LHCN-M2 (cell line): ENCODE measurements around the gene CEP135. TPM values are rescaled to one million over a fixed set of nuclear protein-coding genes. Genes with fewer than 3 reads are reported as not detected.
"Not testable (repeated sequence)": the region's sequence is repeated elsewhere in the genome, so short reads cannot be mapped to it uniquely, and the experiment has no call there.

ENCODE experiments used
- DNase-seq: peaks from one replicate; pipeline ENCODE4 v3.0.0-alpha.2; 2012; ENCODE audit warnings: low read depth
- polyA plus RNA-seq: library from polyadenylated mRNA; unstranded; fragments of >200 nt; gene quantifications from one replicate; pipeline ENCODE4 v1.2.1, GENCODE V29; 2012; ENCODE audit warnings: missing spikeins
- total RNA-seq: library from RNA; depleted of rRNA; stranded (reverse); fragments of >200 nt; gene quantifications from 2 replicates; pipeline ENCODE4 v1.2.3, GENCODE V29; 2014; rRNA removed

Gene CEP135
- total RNA-seq, result 9.0 and 10.8 TPM in 2 replicates
- polyA plus RNA-seq, result 1.5 TPM

GRCh38 chr4:55948726-55949481 is at the start of gene CEP135:
Gene CEP135, plus strand, starts transcription at chr4:55948945. Its CDS starts 3,186 bp downstream, at chr4:55952131.
- DNase-seq, result peak; percentile 90

- DNase-seq, result no peak
Observed at GRCh38 chr4:55902677-55903076, 46.1 kb upstream of the CEP135 start.

GRCh38 chr4:55903577-55903976 is 45.2 kb upstream of the CEP135 start:
- no peak for DNase-seq

GRCh38 chr4:55904576-55904975 is 44.2 kb upstream of the CEP135 start:
- DNase-seq, result no peak

GRCh38 chr4:55906323-55906722 is 42.4 kb upstream of the CEP135 start:
- no peak for DNase-seq

GRCh38 chr4:55906989-55907388 is 41.8 kb upstream of the CEP135 start:
- DNase-seq, result peak; percentile 16

- no peak for DNase-seq
Observed at GRCh38 chr4:55907469-55907868, 41.3 kb upstream of the CEP135 start.

GRCh38 chr4:55910140-55910539 is 38.6 kb upstream of the CEP135 start:
- DNase-seq, result peak; percentile 28

- DNase-seq, result no peak
Observed at GRCh38 chr4:55912249-55912648, 36.5 kb upstream of the CEP135 start.

- DNase-seq, result peak; percentile 53
Observed at GRCh38 chr4:55920571-55920970, 28.2 kb upstream of the CEP135 start.

GRCh38 chr4:55921093-55921492 is 27.7 kb upstream of the CEP135 start:
- peak; percentile 22 for DNase-seq

- DNase-seq, result peak; percentile 24
Observed at GRCh38 chr4:55925241-55925640, 23.5 kb upstream of the CEP135 start.

- no peak for DNase-seq
Observed at GRCh38 chr4:55926610-55927009, 22.1 kb upstream of the CEP135 start.

- DNase-seq, result no peak
Observed at GRCh38 chr4:55927803-55928437, 20.8 kb upstream of the CEP135 start.

GRCh38 chr4:55928846-55929245 is 19.9 kb upstream of the CEP135 start:
- DNase-seq, result no peak

- no peak for DNase-seq
Observed at GRCh38 chr4:55931043-55931442, 17.7 kb upstream of the CEP135 start.

GRCh38 chr4:55931833-55932232 is 16.9 kb upstream of the CEP135 start:
- peak; percentile 62 for DNase-seq

GRCh38 chr4:55932511-55932910 is 16.2 kb upstream of the CEP135 start:
- DNase-seq, result no peak

- no peak for DNase-seq
Observed at GRCh38 chr4:55933611-55934010, 15.1 kb upstream of the CEP135 start.

- DNase-seq, result not testable (repeated sequence)
Observed at GRCh38 chr4:55935907-55936306, 12.8 kb upstream of the CEP135 start.

GRCh38 chr4:55938481-55938880 is 10.3 kb upstream of the CEP135 start:
- DNase-seq, result no peak

GRCh38 chr4:55939421-55939820 is 9.3 kb upstream of the CEP135 start:
- DNase-seq, result no peak

- DNase-seq, result no peak
Observed at GRCh38 chr4:55941881-55942396, 6.8 kb upstream of the CEP135 start.
